ENCODE measurements around the gene PSAPL1.

PSAPL1 gene

GRCh38 chr4:7416745-7417432, 17.8 kb downstream of the PSAPL1 start:
- no peak for DNase-seq

DNA sequence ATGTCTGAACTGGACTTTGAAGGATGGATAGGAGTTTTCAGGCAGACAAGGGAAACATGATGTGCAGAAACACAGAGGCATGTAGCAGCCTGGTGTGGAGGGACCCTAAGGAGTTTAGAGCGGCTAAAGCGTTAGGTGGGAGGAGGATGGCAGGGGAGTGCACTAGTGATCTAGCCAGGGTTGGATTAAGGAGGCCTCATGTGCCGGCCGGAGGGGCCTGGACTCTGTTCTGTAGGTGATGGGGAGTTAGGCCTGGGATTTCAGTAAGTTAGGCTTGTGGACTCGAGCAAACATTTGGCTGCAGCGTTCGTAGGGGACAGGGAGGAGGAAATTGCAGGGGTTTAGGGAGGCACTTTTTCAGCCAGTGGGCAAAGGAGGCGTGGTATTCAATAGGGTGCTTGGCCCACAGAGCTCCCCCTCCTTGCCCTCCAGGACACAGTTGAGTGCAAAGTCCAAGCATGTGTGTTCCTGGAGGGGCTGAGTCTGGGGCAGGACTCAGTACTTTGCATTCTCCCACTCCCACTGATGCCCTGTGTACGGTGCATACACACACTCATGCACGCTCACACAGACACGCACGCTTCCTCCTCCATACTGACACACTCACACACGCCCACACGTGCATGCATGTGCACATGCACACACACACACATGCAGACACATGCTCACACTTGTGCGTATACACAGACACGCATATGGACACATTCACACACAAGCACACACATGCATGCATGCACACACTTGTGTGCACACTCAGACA, 18.6 kb downstream of the PSAPL1 start:
- DNase-seq: no peak

DNA sequence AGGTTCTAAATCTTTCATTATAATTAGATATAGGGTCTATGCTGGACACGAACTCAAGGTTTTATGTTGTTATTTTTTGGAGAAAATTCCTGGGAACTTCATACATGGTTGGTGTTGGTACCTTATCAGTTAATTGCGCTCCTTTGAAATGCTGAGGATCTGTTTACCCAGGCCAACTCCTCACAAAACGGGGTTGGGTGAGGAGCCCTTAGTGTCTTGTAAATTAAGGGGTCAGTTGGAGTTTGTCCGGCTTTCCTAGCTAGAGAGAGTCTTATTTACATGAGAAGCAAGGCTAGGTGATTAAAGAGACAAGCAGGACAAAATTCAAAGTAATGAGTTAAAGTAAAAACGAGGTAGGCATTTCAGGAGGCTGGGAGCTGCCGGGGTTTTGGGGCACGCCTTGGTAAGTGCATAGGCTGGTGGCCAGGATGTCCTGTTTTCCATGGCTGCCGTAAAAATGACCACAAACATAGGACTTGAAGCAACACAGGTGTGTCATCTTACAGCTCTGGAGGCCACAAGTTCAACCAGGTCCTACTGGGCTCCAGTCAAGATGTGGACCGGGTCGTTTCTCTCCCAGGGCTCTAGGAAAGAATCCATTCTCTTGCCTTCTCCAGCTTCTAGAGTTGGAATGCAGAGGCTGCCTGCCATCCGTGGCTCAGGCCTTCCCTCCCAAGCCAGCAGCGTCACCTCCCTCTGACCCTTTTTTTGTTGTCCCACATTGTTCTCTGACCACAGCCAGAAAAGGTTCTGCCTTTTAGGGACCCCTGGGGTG, 19.8 kb downstream of the PSAPL1 start:
- no peak for DNase-seq

- no peak for DNase-seq
These were observed 20.7 kb downstream of the PSAPL1 start for GRCh38 chr4:7414046-7414445.

DNA sequence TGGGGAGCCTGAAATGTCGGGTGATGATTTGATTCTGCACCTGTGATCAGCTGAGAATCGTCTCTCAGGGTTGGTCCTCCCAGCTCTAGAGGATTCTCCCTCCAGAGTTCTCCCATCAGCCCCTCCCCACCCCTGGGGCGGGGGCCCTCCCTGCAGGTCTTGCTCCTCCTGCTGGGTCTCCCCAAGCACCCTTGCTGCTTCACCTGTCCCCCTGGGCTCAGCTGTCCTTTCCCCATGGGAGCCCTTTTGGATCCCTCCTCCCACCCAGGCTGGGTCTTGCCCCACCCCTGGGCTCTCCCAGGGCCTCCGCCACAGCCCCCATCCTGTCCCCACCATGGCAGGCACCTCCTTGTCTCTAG, 22.2 kb downstream of the PSAPL1 start:
- no peak for DNase-seq

DNA sequence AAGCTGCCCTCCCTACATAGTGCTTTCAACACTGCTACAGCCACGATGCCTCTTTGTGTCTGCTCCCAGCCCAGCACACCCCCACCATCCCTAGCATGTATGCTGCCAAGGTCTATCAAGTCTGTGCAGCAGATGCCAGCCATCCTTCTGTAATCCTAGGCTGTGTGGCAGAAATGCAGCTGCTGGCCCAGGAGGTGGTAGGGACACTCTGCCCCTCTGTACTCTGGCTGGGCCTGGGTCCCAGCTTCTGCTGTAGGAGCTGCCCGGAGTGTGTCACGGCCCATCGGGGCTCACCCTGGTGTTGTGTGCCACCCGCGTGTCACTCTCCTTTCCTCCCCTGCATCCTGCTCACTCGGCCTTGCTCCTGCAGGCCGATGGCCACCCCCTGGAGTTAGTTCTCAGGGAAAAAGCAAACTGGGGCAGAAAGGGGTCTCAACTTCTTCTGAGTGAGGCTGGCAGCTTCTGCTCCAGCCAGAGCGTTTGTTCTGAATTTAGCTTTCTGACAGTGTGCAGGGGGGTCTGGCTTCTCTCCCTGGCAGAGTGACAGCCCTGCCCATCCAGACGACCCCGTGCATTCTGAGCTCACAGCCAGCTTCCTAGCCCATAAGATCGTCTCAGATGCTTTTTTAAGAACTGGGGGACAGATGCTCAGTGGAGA, 22.7 kb downstream of the PSAPL1 start:
- DNase-seq: no peak

DNA sequence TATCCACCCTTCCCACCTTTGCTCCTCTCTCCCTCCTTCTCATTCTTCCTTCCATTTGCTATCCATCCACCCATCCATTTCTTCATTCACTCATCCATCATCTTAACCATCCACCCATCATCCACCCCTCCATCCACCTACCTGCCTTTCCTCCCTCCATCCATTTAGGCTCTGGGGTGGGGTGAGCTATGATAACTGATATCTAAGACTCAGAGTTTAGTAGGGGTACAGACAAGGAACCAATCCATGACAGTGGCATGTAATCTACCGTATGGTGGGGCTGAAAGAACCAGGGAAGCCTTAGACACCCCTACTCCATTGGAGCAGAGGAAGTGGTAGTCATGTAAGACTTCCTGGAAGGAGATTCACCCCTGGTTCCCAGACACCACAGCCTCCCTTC, 23.2 kb downstream of the PSAPL1 start:
- DNase-seq: no peak

GRCh38 chr4:7410446-7410845, 24.3 kb downstream of the PSAPL1 start:
- DNase-seq: no peak

GRCh38 chr4:7408166-7408565, 26.6 kb downstream of the PSAPL1 start:
- no peak for DNase-seq

DNA sequence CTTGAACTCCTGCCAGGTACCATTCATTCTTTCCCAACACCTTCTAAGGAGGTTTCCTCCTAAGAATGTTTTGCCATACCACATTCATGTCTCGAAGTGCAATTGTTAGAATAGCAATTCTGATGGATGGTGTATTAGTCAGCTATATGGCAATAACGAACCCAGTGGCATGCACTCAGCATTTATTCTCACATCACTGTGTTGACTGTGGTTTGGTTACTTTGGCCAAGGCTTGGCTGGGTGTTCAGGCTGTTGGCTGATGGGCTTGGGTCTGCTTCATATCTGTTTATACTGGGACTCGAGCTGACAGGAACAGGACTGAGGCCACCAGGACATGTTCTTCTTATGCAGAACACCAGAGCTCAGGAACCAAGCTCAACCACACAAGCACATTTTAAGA, 31.7 kb downstream of the PSAPL1 start:
- no peak for DNase-seq

GRCh38 chr4:7402526-7402925, 32.2 kb downstream of the PSAPL1 start:
- DNase-seq: no peak

DNA sequence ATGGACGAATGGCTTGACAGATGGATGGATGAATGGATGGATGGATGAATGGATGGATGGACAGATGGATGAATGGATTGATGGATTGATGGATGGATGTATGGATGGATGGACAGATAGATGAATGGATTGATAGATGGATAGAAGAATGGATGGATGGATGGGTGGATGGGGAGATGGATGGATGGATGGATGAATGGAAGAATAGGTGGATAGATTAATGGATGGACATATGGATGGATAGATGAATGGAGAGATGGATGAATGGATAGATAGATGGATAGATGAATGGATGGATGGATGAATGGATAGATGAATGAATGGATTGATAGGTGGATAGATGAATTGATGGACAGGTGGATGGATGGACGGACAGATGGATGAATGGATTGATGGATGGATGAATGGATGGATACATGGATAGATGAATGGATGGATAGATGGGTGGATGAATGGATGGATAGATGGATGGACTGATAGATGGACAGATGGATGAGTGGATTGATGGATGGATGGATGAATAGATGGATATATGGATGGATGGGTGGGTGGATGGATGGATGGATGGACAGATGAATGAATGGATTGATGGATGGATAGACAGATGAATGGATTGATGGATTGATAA, 33.9 kb downstream of the PSAPL1 start:
- DNase-seq: no peak

DNA sequence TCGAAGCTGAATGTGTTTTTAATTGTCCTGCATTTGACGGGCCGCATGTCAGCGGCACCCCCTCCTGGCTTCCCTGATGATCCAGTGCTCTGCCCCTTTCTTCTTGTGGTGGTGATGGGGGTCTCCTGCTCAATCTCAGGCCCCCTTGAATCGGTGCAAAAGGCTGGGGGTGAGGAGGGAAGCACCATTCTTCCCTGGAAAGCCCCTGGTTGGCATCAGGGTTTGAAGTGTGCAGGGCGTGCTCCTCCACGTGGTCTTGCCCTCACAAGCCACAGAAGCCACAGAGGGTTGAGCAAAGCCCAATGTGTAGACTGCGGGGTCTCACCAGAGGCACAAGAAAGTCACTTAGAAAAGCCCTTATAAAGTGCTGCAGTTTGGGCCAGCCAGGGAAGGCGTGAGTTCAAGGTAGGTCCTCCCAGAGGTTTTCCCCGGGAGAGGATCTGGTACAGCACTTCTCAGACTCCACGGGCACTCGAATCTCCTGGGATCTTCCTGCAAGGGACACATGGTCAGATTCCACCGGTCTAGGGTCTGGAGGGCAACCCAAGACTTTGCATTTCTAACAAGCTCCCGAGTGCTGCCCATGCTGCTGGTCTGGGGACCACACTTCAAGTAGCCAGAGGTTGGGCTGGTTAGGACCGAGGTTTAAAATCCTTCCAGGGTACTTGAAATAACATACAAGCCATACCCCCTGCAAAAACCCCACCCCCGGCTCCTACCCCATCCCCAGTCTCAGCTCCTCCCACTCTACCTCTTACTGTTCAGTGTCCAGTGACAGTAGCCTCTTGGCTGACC, 35.1 kb downstream of the PSAPL1 start:
- DNase-seq: no peak

DNA sequence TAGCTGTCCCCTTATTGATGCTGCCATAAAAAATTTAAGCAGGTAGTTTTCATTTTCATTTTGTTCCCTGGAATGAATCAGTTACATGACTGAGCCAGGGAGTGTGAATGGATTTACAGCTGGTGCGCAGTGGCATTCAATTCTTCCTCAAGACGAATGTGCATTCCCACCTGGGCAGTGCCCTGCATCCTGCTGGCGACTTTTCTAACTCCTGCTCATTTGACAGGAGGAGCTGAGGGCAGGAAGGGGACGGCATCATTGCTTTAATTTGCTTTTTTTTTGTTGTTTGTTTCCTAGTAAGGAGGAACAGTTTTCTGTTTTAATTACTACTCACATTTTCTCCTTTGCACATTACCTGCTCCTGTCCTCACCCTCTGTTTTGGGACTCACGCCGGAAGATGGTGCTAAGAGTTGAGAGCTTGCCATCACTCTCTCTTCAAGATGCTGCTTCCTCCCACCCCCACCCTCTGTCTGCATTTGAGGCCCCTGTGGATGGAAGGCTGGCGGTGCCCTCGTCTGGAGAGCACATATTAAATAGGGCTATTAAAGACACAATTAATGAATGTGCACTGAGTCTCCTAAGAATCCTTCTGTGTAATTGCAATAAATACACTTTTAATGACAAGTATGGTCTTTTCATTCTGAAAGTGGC, 35.8 kb downstream of the PSAPL1 start:
- DNase-seq: no peak

- DNase-seq: no peak
These were observed 36.7 kb downstream of the PSAPL1 start for GRCh38 chr4:7398104-7398423.

GRCh38 chr4:7397206-7398103, 37.3 kb downstream of the PSAPL1 start:
- no peak for DNase-seq

DNA sequence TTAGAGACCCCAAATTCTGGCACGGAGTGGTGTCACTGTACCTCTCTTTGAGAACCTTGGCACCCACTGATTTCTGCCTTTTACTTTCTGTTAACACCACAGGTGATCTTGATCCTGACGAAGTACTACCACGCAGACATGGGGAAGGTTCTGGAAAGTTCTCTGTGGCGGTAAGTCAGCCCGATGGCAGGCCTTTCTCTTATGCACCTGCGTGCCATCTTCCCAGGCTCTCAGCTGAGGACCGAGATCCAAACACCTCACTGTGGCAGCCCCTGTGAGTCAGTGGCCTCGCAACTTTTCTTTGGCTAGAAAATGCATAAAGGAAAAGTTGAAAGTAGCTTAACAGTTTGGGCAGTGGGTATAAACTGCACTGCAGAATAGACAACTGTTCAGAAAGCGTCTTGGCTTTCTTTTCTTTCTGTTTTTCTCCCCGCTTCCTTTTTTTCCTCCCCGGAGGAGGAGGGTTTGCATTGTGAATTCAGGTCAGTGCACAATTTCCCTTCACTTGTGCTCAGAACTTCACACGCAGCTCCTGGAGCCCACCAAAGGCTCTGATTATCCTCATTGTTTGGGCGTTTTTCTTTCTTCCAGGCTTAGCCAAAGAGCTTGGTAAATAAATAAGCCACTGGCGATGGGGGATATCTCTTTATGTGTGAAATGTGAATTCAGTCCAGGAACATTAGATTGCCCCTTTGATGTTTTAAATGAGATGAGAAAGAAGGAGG, 38.4 kb downstream of the PSAPL1 start:
- no peak for DNase-seq

DNA sequence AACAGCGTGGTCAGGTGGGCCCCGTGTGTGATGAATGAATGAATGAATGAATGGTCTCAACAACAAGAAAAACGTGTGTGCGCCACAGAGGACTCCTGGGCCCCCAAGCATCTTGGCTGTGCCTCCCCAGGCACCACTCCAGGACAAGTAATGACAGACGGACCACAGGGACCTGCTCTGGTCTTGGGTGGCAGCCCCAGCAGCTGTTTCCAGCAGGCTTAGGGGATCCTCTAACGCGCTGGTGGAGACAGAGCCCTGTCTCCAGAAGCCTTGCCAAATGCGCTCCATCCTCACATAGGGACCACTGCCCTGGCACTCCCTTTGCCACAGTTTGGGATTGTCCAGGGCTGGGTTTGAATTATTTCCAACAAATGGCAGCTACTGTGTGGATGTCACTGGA, 39.1 kb downstream of the PSAPL1 start:
- no peak for DNase-seq

DNA sequence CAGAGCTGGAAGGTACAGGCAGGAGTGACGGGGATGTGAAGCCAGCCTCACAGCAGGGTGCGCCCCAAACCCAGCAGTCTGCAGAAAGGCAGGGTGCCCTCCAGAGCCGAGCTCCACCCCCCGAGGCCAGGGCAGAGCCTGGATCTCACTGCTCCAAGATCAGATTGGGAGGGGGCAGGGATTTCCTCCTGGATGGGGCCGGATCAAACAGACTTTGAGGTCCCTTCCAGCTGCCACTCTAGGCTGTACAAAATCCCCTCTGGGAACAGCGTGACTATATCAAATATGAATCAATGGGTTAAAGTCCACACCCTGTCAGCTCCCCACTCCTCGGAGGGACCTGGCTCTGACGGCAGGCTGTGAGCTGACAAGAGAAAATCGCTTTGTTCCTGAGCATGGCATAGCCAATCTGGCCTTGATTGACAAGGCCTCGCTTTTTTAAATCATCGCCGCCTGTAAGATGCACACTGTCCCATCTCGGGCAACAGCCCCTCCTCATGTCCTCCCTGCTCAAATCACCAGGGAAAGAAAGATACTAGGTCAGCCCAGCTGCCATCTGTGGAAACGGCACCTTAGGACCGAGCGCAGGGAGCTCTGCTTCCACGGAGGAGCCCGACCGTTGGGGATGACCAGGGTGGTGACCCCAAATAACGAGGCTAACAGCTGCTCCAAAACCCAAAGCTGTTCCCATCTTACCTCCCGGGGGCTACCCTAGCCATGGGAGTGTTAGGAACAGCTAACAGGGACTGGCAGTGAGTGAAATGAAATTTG, 39.9 kb downstream of the PSAPL1 start:
- DNase-seq: no peak
